Mesenchymal stem cell (in vitro differentiated cells and primary cell): Measurements from ENCODE around the gene SURF6.
"Not testable (repeated sequence)": the region's sequence is repeated elsewhere in the genome, so short reads cannot be mapped to it uniquely, and the experiment has no call there.

Experiments
- DNase-seq: peaks from one replicate; pipeline ENCODE4 v3.0.0-alpha.2; 2013
- H2AFZ ChIP-seq: one replicate; pipeline ENCODE4 v1.6.1; 2013; ENCODE audit warnings: low read depth, mild to moderate bottlenecking, control low read depth, inconsistent platforms, low read length, moderate library complexity
- H2AK5ac ChIP-seq: 2 replicates; pipeline ENCODE4 v1.6.1; 2013; ENCODE audit warnings: low read length, moderate library complexity, mild to moderate bottlenecking, inconsistent platforms; ENCODE audit not compliant: severe bottlenecking
- H2BK120ac ChIP-seq: one replicate; pipeline ENCODE4 v1.6.1; 2013; ENCODE audit warnings: low read depth, mild to moderate bottlenecking, inconsistent platforms, low read length, moderate library complexity
- H2BK12ac ChIP-seq, 2 experiments: one replicate each; pipeline ENCODE4 v1.6.1; 2013; ENCODE audit warnings: inconsistent platforms in 2 of 2, low read length in 2 of 2, mild to moderate bottlenecking in 2 of 2, moderate library complexity in 2 of 2, control low read depth in 1 of 2
- H2BK15ac ChIP-seq: one replicate; pipeline ENCODE4 v1.6.1; 2013; ENCODE audit warnings: mild to moderate bottlenecking, low read depth, inconsistent platforms; ENCODE audit not compliant: poor library complexity, severe bottlenecking
- H2BK5ac ChIP-seq: 2 replicates; pipeline ENCODE4 v1.6.1; 2013; ENCODE audit warnings: low read depth, mild to moderate bottlenecking, low read length, control low read depth, inconsistent platforms; ENCODE audit not compliant: poor library complexity, severe bottlenecking
- H3K14ac ChIP-seq, 2 experiments: one replicate each; pipeline ENCODE4 v1.6.1; 2013; ENCODE audit warnings: inconsistent platforms in 2 of 2, low read length in 2 of 2, control low read depth in 1 of 2, mild to moderate bottlenecking in 1 of 2, moderate library complexity in 1 of 2
- H3K18ac ChIP-seq, 2 experiments: one replicate each; pipeline ENCODE4 v1.6.1; 2013; ENCODE audit warnings: inconsistent platforms in 2 of 2, low read length in 2 of 2, control low read depth in 1 of 2, low read depth in 1 of 2, mild to moderate bottlenecking in 1 of 2
- H3K23ac ChIP-seq, 2 experiments: one replicate each; pipeline ENCODE4 v1.6.1; 2013; ENCODE audit warnings: inconsistent platforms in 2 of 2, low read length in 2 of 2, mild to moderate bottlenecking in 2 of 2, moderate library complexity in 2 of 2, control low read depth in 1 of 2
- H3K27ac ChIP-seq: 2 replicates; pipeline ENCODE4 v1.5.1; 2013; ENCODE audit warnings: mild to moderate bottlenecking, moderate library complexity, low read length, control low read depth, inconsistent platforms; ENCODE audit not compliant: poor library complexity, severe bottlenecking
- H3K27me3 ChIP-seq, 2 experiments: 2 replicates each; pipeline versions ENCODE4 v1.6.1 to v1.7.0; 2013; ENCODE audit warnings: low read length in 2 of 2, mild to moderate bottlenecking in 2 of 2, moderate library complexity in 2 of 2, control low read depth in 1 of 2, inconsistent platforms in 1 of 2; ENCODE audit not compliant: control insufficient read depth in 1 of 2, insufficient read depth in 1 of 2
- H3K36me3 ChIP-seq, 2 experiments: 2 replicates each; pipeline versions ENCODE4 v1.6.1 to v1.7.0; 2013; ENCODE audit warnings: low read length in 2 of 2, control low read depth in 1 of 2, inconsistent platforms in 1 of 2, low read depth in 1 of 2, mild to moderate bottlenecking in 1 of 2; ENCODE audit not compliant: insufficient read depth in 2 of 2, control insufficient read depth in 1 of 2
- H3K4ac ChIP-seq, 2 experiments: one replicate each; pipeline ENCODE4 v1.6.1; 2013; ENCODE audit warnings: inconsistent platforms in 2 of 2, low read length in 2 of 2, mild to moderate bottlenecking in 2 of 2, moderate library complexity in 2 of 2, control low read depth in 1 of 2, low read depth in 1 of 2
- H3K4me1 ChIP-seq: 2 replicates; pipeline ENCODE4 v1.6.1; 2013; ENCODE audit warnings: low read depth, low read length, control low read depth; ENCODE audit not compliant: control insufficient read depth, insufficient read depth
- H3K4me2 ChIP-seq: 2 replicates; pipeline ENCODE4 v1.6.1; 2013; ENCODE audit warnings: low read length, mild to moderate bottlenecking, inconsistent platforms; ENCODE audit not compliant: poor library complexity, severe bottlenecking
- H3K4me3 ChIP-seq, 2 experiments: 2 replicates each; pipeline versions ENCODE4 v1.5.1 to v1.7.0; 2013; ENCODE audit warnings: low read length in 2 of 2, mild to moderate bottlenecking in 2 of 2, control low read depth in 1 of 2, low read depth in 1 of 2; ENCODE audit not compliant: insufficient read depth in 1 of 2
- H3K79me1 ChIP-seq: replicated peaks from 2 replicates; pipeline ENCODE4 v1.6.1; 2013; ENCODE audit warnings: mild to moderate bottlenecking, control low read depth, low read length, inconsistent platforms; ENCODE audit not compliant: poor library complexity, severe bottlenecking
- H3K9ac ChIP-seq: 2 replicates; pipeline ENCODE4 v1.7.0; 2013; ENCODE audit warnings: mild to moderate bottlenecking, low read length, moderate library complexity
- H3K9me3 ChIP-seq: 2 replicates; pipeline ENCODE4 v1.7.0; 2013; ENCODE audit warnings: mild to moderate bottlenecking, low read length; ENCODE audit not compliant: control insufficient read depth
- H4K8ac ChIP-seq: one replicate; pipeline ENCODE4 v1.6.1; 2013; ENCODE audit warnings: inconsistent platforms, mild to moderate bottlenecking, low read length, moderate library complexity
- H4K91ac ChIP-seq: one replicate; pipeline ENCODE4 v1.6.1; 2013; ENCODE audit warnings: mild to moderate bottlenecking, low read length, inconsistent platforms
- WGBS: methylation state at CpG from one replicate; pipeline ENCODE4 v1.1.7; 2013; ENCODE audit warnings: mixed read lengths; 5-methylcytosine and 5-hydroxymethylcytosine counted together

SURF6 gene

GRCh38 chr9:133377721-133378216 is 41.8 kb upstream of the SURF6 start:
- no peak overlapping the region for H3K18ac ChIP-seq
- H2BK12ac ChIP-seq = no peak overlapping the region
- no peak overlapping the region for H4K8ac ChIP-seq
- H2BK120ac ChIP-seq = no peak overlapping the region
- H3K9me3 ChIP-seq = no peaks in the 10 kb centered on the region
- peak overlapping the region in 1 of 2 experiments; percentile 41 for H3K4me3 ChIP-seq
- no peak overlapping the region for H2BK15ac ChIP-seq
- peaks cover 6 to 9% of the 10 kb centered on the region in 2 experiments for H3K36me3 ChIP-seq
- H3K14ac ChIP-seq = no peak overlapping the region
- peak overlapping the region; percentile 47 for H3K9ac ChIP-seq
- H2AK5ac ChIP-seq = no peak overlapping the region
- peaks cover 4% of the 10 kb centered on the region for H3K79me1 ChIP-seq
- H3K27me3 ChIP-seq = no peaks in the 10 kb centered on the region
- WGBS = 49% methylated on average over 5 of the region's 6 CpGs
- H3K4me2 ChIP-seq = no peak overlapping the region
- no peak overlapping the region for H2BK5ac ChIP-seq
- no peak overlapping the region for H2AFZ ChIP-seq
- H3K4me1 ChIP-seq = peaks cover 20% of the 10 kb centered on the region
- H4K91ac ChIP-seq = no peak overlapping the region
- no peak overlapping the region for H3K23ac ChIP-seq
- H3K4ac ChIP-seq = no peak overlapping the region
- no peak overlapping the region for H3K27ac ChIP-seq
- DNase-seq = peak; percentile 42

- peak overlapping the region; percentile 100 for H3K9ac ChIP-seq
- not testable (repeated sequence) for H3K23ac ChIP-seq, H2AFZ ChIP-seq, H2BK120ac ChIP-seq, H2BK5ac ChIP-seq, H3K4ac ChIP-seq, H3K9me3 ChIP-seq, DNase-seq, H4K91ac ChIP-seq, H2AK5ac ChIP-seq, H3K27me3 ChIP-seq, H3K18ac ChIP-seq, H3K4me2 ChIP-seq, H3K27ac ChIP-seq, H3K79me1 ChIP-seq, H2BK15ac ChIP-seq, H3K14ac ChIP-seq, H4K8ac ChIP-seq, H2BK12ac ChIP-seq
- 97% methylated on average over 14 of the region's 14 CpGs for WGBS
- H3K4me3 ChIP-seq = peak overlapping the region in 1 of 2 experiments; percentile 89
- peaks cover 22% of the 10 kb centered on the region for H3K4me1 ChIP-seq
- H3K36me3 ChIP-seq = peaks cover 11% of the 10 kb centered on the region in 2 experiments
These were observed 41.3 kb upstream of the SURF6 start for GRCh38 chr9:133377280-133377679.

- peak; percentile 95 for DNase-seq
- Histone ChIP-seq H3K9ac (peak within 1 kb of the TSS; percentile 100), H3K23ac (peak within 1 kb of the TSS; percentile 68 to 77), H3K27me3 (no peaks in the 10 kb centered on the region), H3K79me1 (peaks cover 4% of the 10 kb centered on the region), H3K9me3 (no peaks in the 10 kb centered on the region), H3K4ac (peak within 1 kb of the TSS; percentile 99 to 100), H3K18ac (peak within 1 kb of the TSS; percentile 97 to 99), H2BK120ac (peak within 1 kb of the TSS; percentile 86), H3K4me1 (peaks cover 34% of the 10 kb centered on the region), H3K4me3 (peak within 1 kb of the TSS; percentile 95 to 99), H2BK15ac (peak within 1 kb of the TSS; percentile 97), H3K4me2 (peak within 1 kb of the TSS; percentile 98), H3K27ac (peak within 1 kb of the TSS; percentile 64), H2AK5ac (peak within 1 kb of the TSS; percentile 78), H2AFZ (peak within 1 kb of the TSS; percentile 93), H4K91ac (peak within 1 kb of the TSS; percentile 96), H4K8ac (peak within 1 kb of the TSS; percentile 96), H3K14ac (peak within 1 kb of the TSS; percentile 94 to 99), H3K36me3 (peaks cover 19 to 21% of the 10 kb centered on the region in 2 experiments), H2BK12ac (peak within 1 kb of the TSS in 1 of 2 experiments; percentile 90), H2BK5ac (peak within 1 kb of the TSS; percentile 97)
- 3% methylated on average over 92 of the region's 120 CpGs for WGBS
These were observed 40.0 kb upstream of the SURF6 start, which contains the start of the genes STKLD1 and SURF4 for GRCh38 chr9:133375724-133376654. STKLD1 (plus strand) TSS chr9:133376366; CDS start chr9:133376474, 108 bp downstream. SURF4 (minus strand) TSS chr9:133376060; CDS start chr9:133375969, 91 bp downstream.
